GM18505 (cell line): Measurements from ENCODE around the gene ZCWPW1.
"Not testable (repeated sequence)": the region's sequence is repeated elsewhere in the genome, so short reads cannot be mapped to it uniquely, and the experiment has no call there.

Experiments
- ATAC-seq: cut with Tn5 transposase; IDR thresholded peaks from one replicate; pipeline ENCODE4 v1.9.1; 2021; ENCODE audit not compliant: unreplicated experiment
- POLR2A ChIP-seq: IDR thresholded peaks from 4 replicates; pipeline ENCODE4 v1.6.1; 2011; ENCODE audit warnings: borderline replicate concordance; ENCODE audit not compliant: insufficient read depth, insufficient read length; ENCODE audit errors: extremely low read depth

Gene ZCWPW1

DNA sequence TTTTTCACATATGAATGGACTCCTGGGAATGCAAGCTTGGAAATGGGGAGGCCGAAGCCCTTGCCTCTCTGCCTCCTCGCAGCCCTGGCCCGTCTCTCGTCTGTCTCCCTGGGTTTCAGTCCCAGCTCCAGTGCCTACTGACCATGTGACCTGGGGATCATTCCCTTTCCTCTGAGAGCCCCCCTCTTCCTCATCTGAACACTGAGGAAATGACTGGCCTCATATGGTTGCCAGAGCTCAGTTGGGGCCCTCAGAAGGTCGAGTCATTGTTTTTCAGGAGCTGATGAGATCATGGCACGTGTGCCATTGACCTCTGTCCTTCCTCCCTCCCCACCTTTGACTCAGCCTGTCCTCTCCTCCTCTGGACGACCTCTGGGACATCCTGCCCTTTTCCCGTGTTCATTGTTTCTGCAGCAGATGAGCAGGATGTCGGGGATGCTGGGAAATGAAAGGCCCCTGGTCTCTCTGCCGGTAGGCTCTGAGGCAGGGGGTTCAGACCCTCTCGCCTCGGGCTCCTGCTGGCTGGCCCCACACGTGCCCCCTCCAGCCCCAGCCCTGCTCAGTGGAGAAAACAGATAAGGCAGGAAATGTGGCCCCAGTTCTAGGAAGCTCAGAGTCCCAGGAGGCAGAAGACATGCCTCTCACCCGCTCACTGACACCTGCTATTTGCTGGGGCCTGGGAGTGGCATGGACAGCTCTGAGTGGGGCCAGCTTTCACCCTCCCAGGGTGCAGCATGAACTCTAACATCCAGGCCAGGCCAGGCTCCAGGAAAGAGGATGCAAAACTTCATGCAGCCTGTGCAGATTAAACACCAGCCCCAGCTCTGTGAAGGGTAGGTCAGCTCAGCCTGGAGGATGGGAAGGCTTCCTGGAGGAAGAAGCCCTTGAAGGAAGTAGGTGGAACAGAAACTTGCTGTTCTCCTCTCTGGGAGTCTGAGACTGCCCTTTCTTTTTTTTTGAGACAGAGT lies 16.1 kb upstream of the ZCWPW1 start:
- ATAC-seq = no peak
- TF ChIP-seq POLR2A = no peak

DNA sequence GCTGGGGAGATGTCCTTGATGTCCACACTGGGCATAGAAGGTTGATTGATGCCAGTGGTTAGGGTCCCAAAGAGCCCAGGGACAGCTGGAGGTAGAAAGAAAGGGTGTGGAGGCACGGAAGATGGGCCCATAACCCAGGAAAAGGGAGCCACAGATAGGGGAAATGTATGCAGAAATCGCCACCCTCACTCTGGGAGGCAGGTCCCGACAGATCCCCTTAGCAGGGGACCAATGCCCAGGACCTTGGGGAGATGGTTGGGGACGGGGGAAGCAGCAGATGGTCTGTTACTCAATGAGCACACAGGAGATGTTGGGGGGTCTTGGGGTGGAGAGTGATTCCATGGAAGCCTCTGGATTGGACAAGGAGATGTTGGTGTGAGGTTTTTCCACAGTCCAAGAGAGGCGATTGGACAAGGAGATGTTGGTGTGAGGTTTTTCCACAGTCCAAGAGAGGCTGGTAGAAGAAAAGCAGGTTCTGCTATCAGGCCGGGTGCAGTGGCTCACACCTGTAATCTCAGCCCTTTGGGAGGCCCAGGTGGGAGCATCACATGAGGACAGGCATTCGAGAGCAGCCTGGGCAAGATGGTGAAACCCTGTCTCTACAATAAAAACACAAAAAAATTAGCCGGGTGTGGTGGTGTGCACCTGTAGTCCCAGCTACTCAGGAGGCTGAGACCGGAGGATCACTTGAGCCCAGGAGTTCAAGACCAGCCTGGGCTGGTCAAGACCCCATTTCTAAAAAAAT lies 14.8 kb upstream of the ZCWPW1 start:
- no peak for TF ChIP-seq POLR2A
- no peak for ATAC-seq

DNA sequence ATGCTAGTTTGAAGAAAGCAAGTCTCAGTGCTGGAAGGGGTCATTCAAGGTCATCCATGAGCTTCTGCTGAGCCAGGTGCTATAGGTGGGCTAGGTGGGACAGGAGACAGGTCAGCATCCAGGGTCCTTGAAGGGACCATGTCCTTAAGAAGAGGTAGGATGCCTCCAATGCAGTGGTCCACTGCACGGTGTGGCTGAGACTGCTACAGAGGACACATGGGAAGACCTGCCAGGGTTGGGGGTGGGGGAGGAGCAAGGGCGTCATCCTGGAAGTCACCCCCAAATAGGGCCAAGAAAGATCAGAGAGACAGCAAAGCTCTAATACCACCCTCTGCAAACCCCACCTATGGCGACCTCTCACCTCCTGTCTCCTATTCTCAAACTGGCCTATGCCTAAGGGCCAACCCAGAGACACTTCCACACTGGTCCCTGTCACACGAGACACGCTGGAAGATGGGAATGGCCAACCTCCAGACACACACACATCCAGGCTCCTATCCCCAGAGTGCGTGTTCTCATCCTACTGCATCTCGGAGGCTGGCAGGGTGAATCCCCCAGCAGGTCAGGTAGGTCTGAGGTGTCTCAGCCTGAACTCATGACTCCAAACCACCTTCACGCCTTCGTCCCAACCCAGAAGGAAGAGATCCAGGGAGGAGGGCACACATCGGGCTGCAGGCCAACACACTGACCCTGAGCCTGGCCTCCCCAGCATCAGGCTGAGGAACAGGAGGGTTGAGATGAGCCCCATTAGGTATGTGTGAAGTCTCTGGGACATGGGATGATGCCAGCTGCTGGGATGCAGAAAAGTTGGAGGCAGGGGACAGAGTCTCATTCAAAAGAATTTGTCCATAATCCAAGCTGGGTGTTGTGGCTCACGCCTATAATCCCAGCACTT lies 13.4 kb upstream of the ZCWPW1 start:
- TF ChIP-seq POLR2A = no peak
- ATAC-seq = no peak

DNA sequence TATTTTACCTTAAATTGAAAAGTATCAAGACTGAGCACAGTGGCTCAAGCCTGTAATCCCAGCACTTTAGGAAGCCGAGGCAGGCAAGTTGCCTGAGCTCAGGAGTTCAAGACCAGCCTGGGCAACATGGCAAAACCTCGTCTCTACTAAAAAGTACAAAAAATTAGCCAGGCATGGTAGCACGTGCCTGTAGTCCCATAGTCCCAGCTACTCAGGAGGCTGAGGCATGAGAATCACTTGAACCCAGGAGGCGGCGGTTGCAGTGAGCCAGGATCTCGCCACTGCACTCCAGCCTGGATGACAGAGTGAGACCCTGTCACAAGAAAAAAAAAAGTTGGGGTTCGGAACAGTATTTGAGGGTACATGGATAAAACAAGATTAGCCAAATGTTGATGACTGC lies 10.7 kb upstream of the ZCWPW1 start:
- ATAC-seq = not testable (repeated sequence)

DNA sequence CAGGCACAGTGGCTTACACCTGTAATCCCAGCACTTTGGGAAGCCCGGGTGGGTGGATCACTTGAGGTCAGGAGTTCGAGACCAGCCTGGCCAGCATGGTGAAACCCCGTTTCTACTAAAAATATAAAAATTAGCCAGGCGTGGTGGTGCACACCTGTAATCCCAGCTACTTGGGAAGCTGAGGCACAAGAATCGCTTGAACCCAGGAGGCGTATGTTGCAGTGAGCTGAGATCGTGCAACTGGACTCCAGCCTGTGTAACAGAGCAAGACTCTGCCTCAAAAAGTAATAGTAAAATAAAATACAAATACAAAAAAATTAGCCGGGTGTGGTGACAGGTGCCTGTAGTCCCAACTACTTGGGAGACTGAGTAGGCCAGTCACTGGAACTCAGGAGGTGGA lies 10.2 kb upstream of the ZCWPW1 start:
- ATAC-seq = not testable (repeated sequence)

DNA sequence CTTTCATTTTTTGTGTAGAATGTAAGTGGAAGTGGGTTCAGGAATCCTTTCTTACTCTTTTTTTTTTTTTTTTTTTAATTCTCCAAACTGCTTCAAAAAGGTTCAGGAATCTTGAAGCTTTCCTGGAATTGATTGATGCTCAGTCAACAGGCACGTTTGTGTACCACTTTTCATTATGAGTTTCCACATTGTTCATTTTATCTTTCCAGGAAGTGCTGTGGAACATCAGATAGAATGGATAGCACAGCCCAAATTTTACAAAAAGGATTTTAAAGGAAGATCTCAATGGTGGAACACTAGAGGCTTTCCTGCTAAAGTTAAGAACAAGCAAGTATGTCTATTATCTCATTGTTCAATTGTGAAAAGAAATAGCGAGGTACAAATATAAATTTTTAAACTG lies 9.7 kb upstream of the ZCWPW1 start:
- TF ChIP-seq POLR2A = no peak
- ATAC-seq = no peak

DNA sequence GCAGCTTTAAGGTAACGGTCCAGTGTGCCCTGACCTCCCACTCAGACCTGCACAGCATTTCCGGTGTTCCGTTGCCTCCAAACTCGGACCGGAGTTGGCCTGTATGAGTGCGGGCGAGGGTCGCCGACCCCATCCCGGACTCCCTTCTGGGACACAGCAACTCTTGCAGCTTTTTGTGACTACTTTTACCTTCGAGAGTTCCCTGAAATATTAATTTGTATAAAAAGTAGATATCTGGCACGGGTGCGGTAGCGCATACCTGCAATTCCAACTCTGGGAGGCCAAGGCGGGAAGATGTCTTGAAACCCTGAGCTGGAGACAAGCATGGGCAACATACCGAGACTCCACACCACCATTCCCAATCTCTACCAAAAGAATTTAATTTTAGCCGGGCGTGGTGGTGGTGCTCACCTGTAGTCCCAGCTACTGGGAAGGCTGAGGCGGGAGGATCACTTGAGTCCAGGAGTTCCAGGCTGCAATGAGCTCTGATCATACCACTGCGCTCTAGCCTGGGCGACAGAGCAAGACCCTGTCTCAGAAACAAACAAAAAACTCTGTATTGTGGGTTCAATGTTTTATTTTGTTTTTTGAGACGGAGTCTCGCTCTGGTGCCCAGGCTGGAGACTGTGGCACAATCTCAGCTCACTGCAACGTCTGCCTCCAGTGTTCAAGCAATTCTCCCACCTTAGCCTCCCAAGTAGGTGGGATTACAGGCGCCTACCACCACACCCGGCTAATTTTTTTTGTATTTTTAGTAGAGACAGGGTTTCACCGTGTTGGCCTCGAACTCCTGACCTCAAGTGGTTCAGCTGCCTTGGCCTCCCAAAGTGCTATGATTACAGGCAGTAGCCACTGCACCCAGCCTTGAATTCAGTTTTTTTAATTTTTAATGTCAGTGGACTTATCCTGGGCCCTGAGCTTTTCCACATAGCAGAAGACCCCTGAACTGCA lies 8.9 kb upstream of the ZCWPW1 start:
- ATAC-seq = no peak
- TF ChIP-seq POLR2A = no peak

DNA sequence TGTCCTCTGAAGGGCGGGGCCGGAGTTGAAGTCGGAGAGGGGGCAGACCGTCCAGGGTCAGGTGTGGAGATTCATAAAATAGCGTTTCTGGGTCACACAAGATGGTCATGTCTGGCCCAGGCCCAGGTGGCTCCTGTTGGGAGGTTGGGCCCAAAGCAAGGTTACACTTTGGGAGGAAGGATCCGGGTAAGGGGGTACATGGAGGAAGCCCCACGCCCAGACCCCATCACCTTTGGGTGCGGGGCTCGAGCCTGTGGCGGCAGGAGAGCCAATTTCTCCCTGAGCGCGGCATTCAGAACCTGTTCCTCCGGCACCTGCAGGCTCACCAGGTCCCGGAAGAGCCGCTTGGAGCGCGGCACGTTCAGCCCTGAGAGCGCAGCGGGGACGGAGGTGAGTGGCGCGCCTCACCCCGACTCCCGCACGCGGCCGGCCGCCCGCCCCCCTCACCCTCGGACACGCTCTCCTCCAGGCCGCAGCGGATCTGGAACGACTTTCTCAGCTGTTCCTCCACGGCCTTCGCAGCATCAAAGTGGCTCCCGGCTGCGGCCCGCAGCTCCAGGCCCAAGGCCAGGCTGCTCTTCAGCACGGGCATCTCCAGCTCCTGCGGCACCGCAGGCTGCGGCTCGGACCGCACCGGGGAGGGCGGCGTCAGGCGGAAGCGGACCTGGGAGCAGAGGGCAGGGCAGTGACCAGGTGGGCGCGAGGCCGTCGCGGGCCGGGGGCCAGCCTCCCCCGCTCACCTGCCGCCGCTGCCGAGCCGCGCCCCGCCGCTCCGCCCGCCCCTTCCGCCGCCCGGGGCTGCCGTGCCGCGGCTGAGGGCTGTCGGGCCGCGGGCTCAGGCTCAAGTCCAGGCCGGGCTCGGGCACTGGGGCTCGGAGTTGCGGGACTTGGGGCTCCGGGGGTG lies 7.2 kb upstream of the ZCWPW1 start:
- peak; percentile 54 for TF ChIP-seq POLR2A
- peak; percentile 33 for ATAC-seq

DNA sequence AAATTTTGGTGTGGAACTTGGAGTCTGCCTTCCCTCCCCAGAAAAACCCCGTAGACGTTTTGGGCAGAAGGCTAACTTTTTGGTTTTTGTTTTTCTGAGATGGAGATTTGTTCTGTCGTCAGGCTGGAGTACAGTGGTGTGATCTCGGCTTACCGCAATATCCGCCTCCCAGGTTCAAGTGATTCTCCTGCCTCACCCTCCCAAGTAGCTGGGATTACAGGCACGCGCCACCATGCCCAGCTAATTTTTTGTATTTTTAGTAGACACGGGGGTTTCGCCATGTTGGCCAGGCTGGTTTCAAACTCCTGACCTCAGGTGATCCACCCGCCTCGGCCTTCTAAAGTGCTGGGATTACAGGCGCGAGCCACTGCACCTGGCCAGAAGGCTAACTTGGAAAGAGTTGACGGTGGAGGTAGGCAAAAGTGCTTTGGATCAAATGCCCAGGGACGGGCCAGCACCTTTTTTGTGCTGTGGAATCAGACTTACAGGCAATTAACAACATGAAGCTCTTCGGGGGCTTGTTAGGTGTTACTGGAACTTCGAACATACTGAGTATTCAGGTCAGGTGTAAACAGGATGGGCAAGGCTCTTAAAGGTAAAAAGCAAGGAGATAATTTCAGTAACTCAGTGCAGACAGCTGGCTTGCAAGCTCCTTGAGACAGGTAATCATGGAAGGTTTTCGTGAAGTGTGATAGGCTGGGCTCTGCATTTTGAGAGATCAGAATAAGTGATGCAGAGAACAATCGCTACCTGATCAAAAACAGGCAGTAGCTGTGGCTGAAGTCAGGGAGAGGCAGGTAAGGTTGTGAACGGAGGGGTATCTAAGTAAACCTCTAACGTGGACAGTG lies 6.0 kb upstream of the ZCWPW1 start:
- no peak for ATAC-seq

DNA sequence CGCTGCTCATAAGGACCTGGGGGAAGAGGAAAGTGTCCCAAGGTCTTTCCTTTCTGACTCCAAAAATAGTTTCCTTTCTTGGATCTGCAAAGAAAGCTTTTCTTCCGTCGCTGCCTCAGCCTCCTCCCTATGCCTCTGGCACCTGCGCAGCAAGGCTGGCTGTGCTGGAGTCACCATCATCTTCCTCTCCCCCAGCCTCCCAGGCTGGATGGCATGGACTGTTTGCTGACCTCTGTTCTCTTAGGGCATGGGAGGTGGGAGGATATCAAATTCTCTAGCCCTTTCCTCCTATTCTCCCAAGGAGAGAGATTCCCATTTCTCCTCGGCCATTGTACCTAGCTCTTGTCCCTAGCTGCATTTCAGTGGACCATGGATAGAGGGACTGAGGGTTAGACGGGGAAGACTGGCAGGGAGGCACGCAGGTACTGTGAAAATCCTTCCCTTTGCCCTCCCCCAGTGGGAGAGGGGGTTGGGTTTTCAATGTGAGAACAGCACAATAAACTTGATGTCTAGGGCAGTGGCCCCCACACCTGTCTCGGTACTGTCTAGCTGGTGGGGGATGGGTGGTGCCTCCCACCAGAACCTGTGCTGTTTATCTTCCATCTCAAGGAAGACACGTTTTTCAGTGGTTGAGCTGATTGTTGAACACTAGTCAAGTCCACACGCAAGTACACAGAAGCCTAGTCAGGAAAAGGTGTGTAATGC lies 5.2 kb upstream of the ZCWPW1 start:
- TF ChIP-seq POLR2A = peak; percentile 17
- ATAC-seq = no peak

More for the DNA sequence above, 6.0 kb upstream of the ZCWPW1 start:
- TF ChIP-seq POLR2A = no peak
